WTC11 (cell line): ENCODE measurements around the gene TMTC1. TPM values are rescaled to one million over a fixed set of nuclear protein-coding genes. Genes with fewer than 3 reads are reported as not detected.

ENCODE experiments used
- ATAC-seq: fragments of 200-7000 bp; cut with Tn5 transposase; 2 replicates; pipeline ENCODE4 v1.10.0; 2021; ENCODE audit warnings: mild to moderate bottlenecking, moderate library complexity
- CTCF ChIA-PET: fragments of 300-600 bp; sonication (Branson Sonifier 250); formaldehyde crosslinking; loops from one replicate; lab custom pipeline; 2021; ENCODE audit warnings: antibody characterized with exemption; lab: Charles Lee
- POLR2A ChIA-PET: fragments of 350-600 bp; sonication (Branson Sonifier 250); formaldehyde crosslinking; loops from one replicate; lab custom pipeline; 2021; ENCODE audit warnings: antibody characterized with exemption; lab: Charles Lee
- DNase-seq: peaks from one replicate; pipeline ENCODE4 v3.0.0; 2021; ENCODE audit warnings: low spot score
- H3K27ac Mint-ChIP-seq: 2 replicates; pipeline ENCODE4 v1.8.0; 2021; ENCODE audit warnings: mixed read lengths
- H3K27me3 Mint-ChIP-seq: 2 replicates; pipeline ENCODE4 v1.8.0; 2021; ENCODE audit warnings: low read depth, mild to moderate bottlenecking, moderate library complexity, mixed read lengths
- H3K36me3 Mint-ChIP-seq: 2 replicates; pipeline ENCODE4 v1.8.0; 2021; ENCODE audit warnings: mixed read lengths
- H3K4me1 Mint-ChIP-seq: 2 replicates; pipeline ENCODE4 v1.8.0; 2022; ENCODE audit warnings: mixed read lengths
- H3K4me3 Mint-ChIP-seq: 2 replicates; pipeline ENCODE4 v1.8.0; 2021; ENCODE audit warnings: mild to moderate bottlenecking, moderate library complexity, mixed read lengths
- H3K9me3 Mint-ChIP-seq: 2 replicates; pipeline ENCODE4 v1.8.0; 2021; ENCODE audit warnings: mixed read lengths
- CBFB ChIP-seq: sonication (generic); formaldehyde crosslinking; IDR thresholded peaks from 2 replicates; pipeline ENCODE4 v1.8.1; 2022; ENCODE audit warnings: mild to moderate bottlenecking, low read depth, missing genetic modification reagents
- ELF4 ChIP-seq: sonication (generic); formaldehyde crosslinking; IDR thresholded peaks from 2 replicates; pipeline ENCODE4 v1.8.1; 2022; ENCODE audit warnings: low read depth, mild to moderate bottlenecking, moderate library complexity, missing genetic modification reagents
- ESRRA ChIP-seq: sonication (generic); formaldehyde crosslinking; IDR thresholded peaks from 2 replicates; pipeline ENCODE4 v1.8.1; 2022; ENCODE audit warnings: mild to moderate bottlenecking, missing genetic modification reagents, borderline replicate concordance
- ETV6 ChIP-seq: sonication (generic); formaldehyde crosslinking; IDR thresholded peaks from 2 replicates; pipeline ENCODE4 v1.8.1; 2022; ENCODE audit warnings: mild to moderate bottlenecking, missing genetic modification reagents
- GABPB1 ChIP-seq: sonication (generic); formaldehyde crosslinking; IDR thresholded peaks from 2 replicates; pipeline ENCODE4 v1.8.1; 2023; ENCODE audit warnings: mild to moderate bottlenecking, missing genetic modification reagents
- GTF2I ChIP-seq: fragments of 250-450 bp; sonication (Bioruptor Pico); conservative IDR thresholded peaks from 2 replicates; pipeline ENCODE4 v1.4.0; 2021; ENCODE audit warnings: mild to moderate bottlenecking
- IRF1 ChIP-seq: sonication (generic); formaldehyde crosslinking; IDR thresholded peaks from 2 replicates; pipeline ENCODE4 v1.8.0; 2023; ENCODE audit warnings: missing genetic modification reagents
- IRF2 ChIP-seq: sonication (generic); formaldehyde crosslinking; IDR thresholded peaks from 2 replicates; pipeline ENCODE4 v1.8.0; 2022; ENCODE audit warnings: low read depth, missing genetic modification reagents, borderline replicate concordance
- JAZF1 ChIP-seq: fragments of 250-450 bp; sonication (Bioruptor Pico); IDR thresholded peaks from 2 replicates; pipeline ENCODE4 v1.9.0; 2021; ENCODE audit warnings: moderate library complexity, mild to moderate bottlenecking, inconsistent platforms
- NFE2L1 ChIP-seq: sonication (generic); formaldehyde crosslinking; IDR thresholded peaks from 2 replicates; pipeline ENCODE4 v1.8.1; 2023; ENCODE audit warnings: missing genetic modification reagents
- NR3C1 ChIP-seq: sonication (generic); formaldehyde crosslinking; conservative IDR thresholded peaks from 2 replicates; pipeline ENCODE4 v1.8.1; 2023; ENCODE audit warnings: low read depth, mild to moderate bottlenecking, missing genetic modification reagents
- OVOL2 ChIP-seq: fragments of 250-450 bp; sonication (Bioruptor Pico); IDR thresholded peaks from 2 replicates; pipeline ENCODE4 v1.9.0; 2021; ENCODE audit warnings: mild to moderate bottlenecking, borderline replicate concordance
- PRRX2 ChIP-seq: fragments of 250-450 bp; sonication (Bioruptor Pico); IDR thresholded peaks from 2 replicates; pipeline ENCODE4 v1.8.0; 2021; ENCODE audit warnings: mild to moderate bottlenecking
- RORB ChIP-seq: fragments of 250-450 bp; sonication (Bioruptor Pico); IDR thresholded peaks from 2 replicates; pipeline ENCODE4 v1.9.0; 2021; ENCODE audit warnings: mild to moderate bottlenecking
- STAT6 ChIP-seq: sonication (generic); formaldehyde crosslinking; conservative IDR thresholded peaks from 2 replicates; pipeline ENCODE4 v1.8.1; 2023; ENCODE audit warnings: mild to moderate bottlenecking, low read depth, missing genetic modification reagents, moderate library complexity
- TP53 ChIP-seq: sonication (generic); formaldehyde crosslinking; IDR thresholded peaks from 2 replicates; pipeline ENCODE4 v1.8.1; 2023; ENCODE audit warnings: mild to moderate bottlenecking, missing genetic modification reagents
- ZNF219 ChIP-seq: sonication (generic); formaldehyde crosslinking; IDR thresholded peaks from 2 replicates; pipeline ENCODE4 v1.8.0; 2023; ENCODE audit warnings: missing genetic modification reagents, mild to moderate bottlenecking, borderline replicate concordance
- ZNF423 ChIP-seq: fragments of 250-450 bp; sonication (Bioruptor Pico); IDR thresholded peaks from 2 replicates; pipeline ENCODE4 v2.1.2; 2022; ENCODE audit warnings: mild to moderate bottlenecking, moderate library complexity
- ZNF532 ChIP-seq: fragments of 250-450 bp; sonication (Bioruptor Pico); IDR thresholded peaks from 2 replicates; pipeline ENCODE4 v1.9.0; 2021; ENCODE audit warnings: mild to moderate bottlenecking, borderline replicate concordance
- ZNF671 ChIP-seq: fragments of 250-450 bp; sonication (Bioruptor Pico); IDR thresholded peaks from 2 replicates; pipeline ENCODE4 v1.8.0; 2021; ENCODE audit warnings: mild to moderate bottlenecking
- total RNA-seq: library from RNA; stranded (reverse); gene quantifications from 3 replicates; pipeline ENCODE4 v1.2.3, GENCODE V29; 2021
- TF ChIP-seq, protein P1 (sequence below): sonication (generic); formaldehyde crosslinking; IDR thresholded peaks from 2 replicates; pipeline ENCODE4 v1.8.1; 2023; ENCODE audit warnings: mild to moderate bottlenecking, missing genetic modification reagents, moderate library complexity
- TF ChIP-seq, protein P2 (sequence below): fragments of 250-450 bp; sonication (Bioruptor Pico); IDR thresholded peaks from 2 replicates; pipeline ENCODE4 v1.8.0; 2021; ENCODE audit warnings: mild to moderate bottlenecking
- TF ChIP-seq, protein P3 (sequence below): sonication (generic); formaldehyde crosslinking; IDR thresholded peaks from 2 replicates; pipeline ENCODE4 v1.8.1; 2023; ENCODE audit warnings: mild to moderate bottlenecking, missing genetic modification reagents
- TF ChIP-seq, protein P4 (sequence below): sonication (generic); formaldehyde crosslinking; IDR thresholded peaks from 2 replicates; pipeline ENCODE4 v1.8.0; 2022; ENCODE audit warnings: mild to moderate bottlenecking, missing genetic modification reagents

The TMTC1 gene
- total RNA-seq, 1 experiment from 2014 or later = 17.3 TPM

- peaks cover 5% of the 10 kb centered on the region; the same call in 1 of the 2 replicates for H3K36me3 Mint-ChIP-seq
- H3K4me1 Mint-ChIP-seq = no peaks in the 10 kb centered on the region
- TF ChIP-seq RORB (CRISPR knock-in tag) (no peak), TP53 (no peak), ZNF219 (CRISPR knock-in tag) (no peak), IRF1 (CRISPR knock-in tag) (no peak), GTF2I (CRISPR knock-in tag) (no peak), CBFB (CRISPR knock-in tag) (no peak), ESRRA (CRISPR knock-in tag) (no peak), NR3C1 (CRISPR knock-in tag) (no peak), GABPB1 (CRISPR knock-in tag) (no peak), ELF4 (CRISPR knock-in tag) (no peak)
- TF ChIP-seq, protein P1, sequence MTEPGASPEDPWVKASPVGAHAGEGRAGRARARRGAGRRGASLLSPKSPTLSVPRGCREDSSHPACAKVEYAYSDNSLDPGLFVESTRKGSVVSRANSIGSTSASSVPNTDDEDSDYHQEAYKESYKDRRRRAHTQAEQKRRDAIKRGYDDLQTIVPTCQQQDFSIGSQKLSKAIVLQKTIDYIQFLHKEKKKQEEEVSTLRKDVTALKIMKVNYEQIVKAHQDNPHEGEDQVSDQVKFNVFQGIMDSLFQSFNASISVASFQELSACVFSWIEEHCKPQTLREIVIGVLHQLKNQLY = no peak
- TF ChIP-seq, protein P2, sequence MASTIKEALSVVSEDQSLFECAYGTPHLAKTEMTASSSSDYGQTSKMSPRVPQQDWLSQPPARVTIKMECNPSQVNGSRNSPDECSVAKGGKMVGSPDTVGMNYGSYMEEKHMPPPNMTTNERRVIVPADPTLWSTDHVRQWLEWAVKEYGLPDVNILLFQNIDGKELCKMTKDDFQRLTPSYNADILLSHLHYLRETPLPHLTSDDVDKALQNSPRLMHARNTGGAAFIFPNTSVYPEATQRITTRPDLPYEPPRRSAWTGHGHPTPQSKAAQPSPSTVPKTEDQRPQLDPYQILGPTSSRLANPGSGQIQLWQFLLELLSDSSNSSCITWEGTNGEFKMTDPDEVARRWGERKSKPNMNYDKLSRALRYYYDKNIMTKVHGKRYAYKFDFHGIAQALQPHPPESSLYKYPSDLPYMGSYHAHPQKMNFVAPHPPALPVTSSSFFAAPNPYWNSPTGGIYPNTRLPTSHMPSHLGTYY (CRISPR knock-in tag) = no peak
These were observed 134.0 kb downstream of the TMTC1 start for GRCh38 chr12:29649722-29650121.

GRCh38 chr12:29644536-29645162 lies 139.1 kb downstream of the TMTC1 start:
- ChIA-PET CTCF (no interaction called here), POLR2A (interaction anchor here (1.4 kb wide), 1 partner anchor 10 kb away, joined by 4 read pairs; no protein-coding TSS in a partner anchor)
- Mint-ChIP-seq H3K27ac (no peak overlapping the region), H3K36me3 (peaks cover 18% of the 10 kb centered on the region), H3K9me3 (peaks cover 16% of the 10 kb centered on the region), H3K27me3 (no peaks in the 10 kb centered on the region), H3K4me1 (peaks cover 21% of the 10 kb centered on the region), H3K4me3 (no peak overlapping the region)
- ATAC-seq (no peak), DNase-seq (no peak)
- no peak for TF ChIP-seq ZNF671 (CRISPR knock-in tag)
- TF ChIP-seq PRRX2 (CRISPR knock-in tag) = no peak
- no peak for TF ChIP-seq ZNF423 (CRISPR knock-in tag)
- TF ChIP-seq, protein P3, sequence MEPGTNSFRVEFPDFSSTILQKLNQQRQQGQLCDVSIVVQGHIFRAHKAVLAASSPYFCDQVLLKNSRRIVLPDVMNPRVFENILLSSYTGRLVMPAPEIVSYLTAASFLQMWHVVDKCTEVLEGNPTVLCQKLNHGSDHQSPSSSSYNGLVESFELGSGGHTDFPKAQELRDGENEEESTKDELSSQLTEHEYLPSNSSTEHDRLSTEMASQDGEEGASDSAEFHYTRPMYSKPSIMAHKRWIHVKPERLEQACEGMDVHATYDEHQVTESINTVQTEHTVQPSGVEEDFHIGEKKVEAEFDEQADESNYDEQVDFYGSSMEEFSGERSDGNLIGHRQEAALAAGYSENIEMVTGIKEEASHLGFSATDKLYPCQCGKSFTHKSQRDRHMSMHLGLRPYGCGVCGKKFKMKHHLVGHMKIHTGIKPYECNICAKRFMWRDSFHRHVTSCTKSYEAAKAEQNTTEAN (CRISPR knock-in tag) = no peak
- TF ChIP-seq JAZF1 (CRISPR knock-in tag) = no peak
- no peak for TF ChIP-seq RORB (CRISPR knock-in tag)
- no peak for TF ChIP-seq STAT6 (CRISPR knock-in tag)
- no peak for TF ChIP-seq ETV6
- no peak for TF ChIP-seq ZNF532 (CRISPR knock-in tag)
- TF ChIP-seq NFE2L1 (CRISPR knock-in tag) = no peak
- TF ChIP-seq, protein P4, sequence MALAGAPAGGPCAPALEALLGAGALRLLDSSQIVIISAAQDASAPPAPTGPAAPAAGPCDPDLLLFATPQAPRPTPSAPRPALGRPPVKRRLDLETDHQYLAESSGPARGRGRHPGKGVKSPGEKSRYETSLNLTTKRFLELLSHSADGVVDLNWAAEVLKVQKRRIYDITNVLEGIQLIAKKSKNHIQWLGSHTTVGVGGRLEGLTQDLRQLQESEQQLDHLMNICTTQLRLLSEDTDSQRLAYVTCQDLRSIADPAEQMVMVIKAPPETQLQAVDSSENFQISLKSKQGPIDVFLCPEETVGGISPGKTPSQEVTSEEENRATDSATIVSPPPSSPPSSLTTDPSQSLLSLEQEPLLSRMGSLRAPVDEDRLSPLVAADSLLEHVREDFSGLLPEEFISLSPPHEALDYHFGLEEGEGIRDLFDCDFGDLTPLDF (CRISPR knock-in tag) = no peak
- TF ChIP-seq OVOL2 (CRISPR knock-in tag) = no peak
- TF ChIP-seq IRF2 = no peak

More at GRCh38 chr12:29649722-29650121, 134.0 kb downstream of the TMTC1 start:
- Mint-ChIP-seq H3K27ac (no peak overlapping the region), H3K27me3 (no peaks in the 10 kb centered on the region), H3K4me3 (no peak overlapping the region), H3K9me3 (no peaks in the 10 kb centered on the region)
- CTCF ChIA-PET = no interaction called here
- ATAC-seq (no peak), DNase-seq (no peak)
- POLR2A ChIA-PET = no interaction called here
